GM12892 (cell line): ENCODE measurements around the gene PAX6.

ENCODE experiments used
- DNase-seq: peaks from one replicate; pipeline ENCODE4 v3.0.0; 2011; ENCODE audit not compliant: insufficient read length
- FAIRE-seq: peaks from 2 replicates; lab custom pipeline; 2011; peaks lifted over from hg19 to GRCh38; lab: Jason Lieb, UNC
- POLR2A ChIP-seq: IDR thresholded peaks from 2 replicates; pipeline ENCODE4 v1.6.1; 2011; ENCODE audit warnings: low read depth, low read length, control low read depth
- POLR2AphosphoS5 ChIP-seq: IDR thresholded peaks from 2 replicates; pipeline ENCODE4 v1.6.1; 2011; ENCODE audit warnings: low read depth, low read length, control low read depth
- TAF1 ChIP-seq: IDR thresholded peaks from 2 replicates; pipeline ENCODE4 v1.6.1; 2011; ENCODE audit warnings: low read depth, mild to moderate bottlenecking, control low read depth, low read length, borderline replicate concordance

The PAX6 gene

DNA sequence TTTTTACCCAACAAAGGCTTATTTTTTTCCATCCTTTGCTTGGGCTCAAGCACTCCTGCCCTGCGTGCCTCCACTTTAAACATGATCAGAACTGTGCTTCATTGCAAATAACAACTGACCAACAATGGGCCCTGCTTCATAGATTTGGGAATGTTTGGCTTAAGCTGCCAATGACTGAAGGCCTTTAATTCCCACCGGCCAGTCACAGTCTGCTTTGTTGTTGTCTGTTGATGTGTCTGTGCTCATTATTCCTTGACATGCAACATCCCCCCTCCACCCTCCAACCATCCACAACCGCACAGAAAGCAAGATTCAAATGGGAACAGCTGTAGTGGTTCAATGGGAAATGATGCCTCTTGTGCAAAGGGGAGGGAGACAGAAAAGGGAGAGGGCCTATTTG, 23.0 kb downstream of the PAX6 start:
- no peak for TF ChIP-seq POLR2AphosphoS5
- TF ChIP-seq TAF1, result no peak
- no peak for TF ChIP-seq POLR2A
- no peak for FAIRE-seq
- no peak for DNase-seq

DNA sequence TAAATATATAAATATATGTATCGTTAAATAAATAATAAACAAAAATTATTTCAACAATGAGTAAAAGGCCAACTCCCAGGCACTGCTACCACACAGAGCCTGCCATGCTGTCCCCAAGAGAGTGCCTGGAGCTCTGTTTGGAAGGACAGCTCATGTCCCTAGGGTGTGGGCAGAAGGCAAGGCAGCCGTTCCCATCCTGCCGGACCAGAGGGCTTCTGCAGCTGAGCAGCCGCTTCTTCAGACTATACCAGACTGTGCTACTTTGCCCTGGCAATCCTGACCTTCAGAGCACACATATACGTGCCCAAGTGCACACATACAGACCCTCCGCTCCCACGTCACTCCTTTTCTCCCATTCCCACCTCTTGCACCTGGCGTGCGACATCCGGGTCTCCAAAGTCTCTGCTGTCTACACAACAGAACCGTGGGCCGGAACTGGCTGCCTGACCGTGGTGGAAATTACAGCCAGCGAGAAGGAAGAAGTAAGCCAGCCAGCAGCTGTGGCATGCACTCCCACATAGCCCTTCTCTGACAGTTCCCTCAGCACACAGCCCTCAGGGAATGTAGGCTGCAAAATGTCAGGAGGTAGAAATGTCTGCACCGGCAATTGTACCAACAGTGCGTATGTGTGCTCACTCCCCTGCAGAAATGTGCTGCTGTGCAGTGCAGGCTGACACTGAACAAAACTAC, 24.0 kb downstream of the PAX6 start:
- peak; percentile 51 for FAIRE-seq
- DNase-seq, result no peak
- TF ChIP-seq TAF1 (no peak), POLR2A (no peak), POLR2AphosphoS5 (no peak)

DNA sequence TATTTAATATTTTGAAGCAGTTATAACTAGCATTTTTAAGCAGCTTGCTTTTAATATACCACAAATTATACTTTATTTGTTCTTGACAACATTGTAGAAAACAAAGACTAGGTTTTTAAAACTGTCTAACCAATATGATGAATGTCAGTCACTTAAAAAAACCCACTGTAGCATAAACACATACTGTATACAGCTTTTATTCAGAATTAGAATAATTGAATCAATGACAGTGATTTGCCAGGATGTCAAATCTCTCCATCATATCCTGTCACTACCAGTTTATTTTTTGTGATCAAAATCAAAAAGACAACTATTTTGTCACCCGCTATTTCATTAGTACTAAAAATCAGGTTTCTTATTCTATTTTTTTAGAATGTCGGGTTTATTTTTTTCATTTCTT, 26.5 kb downstream of the PAX6 start:
- FAIRE-seq (no peak), DNase-seq (no peak)
- TF ChIP-seq POLR2AphosphoS5, result no peak
- TF ChIP-seq TAF1, result no peak
- no peak for TF ChIP-seq POLR2A

DNA sequence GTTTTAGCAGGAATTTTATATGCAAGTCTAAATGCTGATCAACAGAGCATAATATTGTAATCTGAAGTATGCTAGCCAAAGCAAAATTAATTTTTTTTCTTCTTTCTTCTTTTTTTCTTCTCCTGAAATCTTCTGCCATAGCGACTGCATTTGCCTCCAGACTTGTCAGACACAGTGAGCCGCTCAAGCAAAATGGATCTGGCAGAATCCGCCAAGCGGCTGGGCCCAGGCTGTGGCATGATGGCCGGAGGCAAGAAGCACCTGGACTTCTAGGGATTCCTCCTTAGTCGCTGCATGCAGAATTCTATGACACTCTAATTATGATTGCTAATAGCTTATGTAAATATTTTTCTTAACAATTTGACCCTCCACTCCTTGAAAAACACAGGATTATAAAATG, 27.9 kb downstream of the PAX6 start:
- TF ChIP-seq TAF1 (no peak), POLR2A (no peak), POLR2AphosphoS5 (no peak)
- FAIRE-seq (no peak), DNase-seq (no peak)

DNA sequence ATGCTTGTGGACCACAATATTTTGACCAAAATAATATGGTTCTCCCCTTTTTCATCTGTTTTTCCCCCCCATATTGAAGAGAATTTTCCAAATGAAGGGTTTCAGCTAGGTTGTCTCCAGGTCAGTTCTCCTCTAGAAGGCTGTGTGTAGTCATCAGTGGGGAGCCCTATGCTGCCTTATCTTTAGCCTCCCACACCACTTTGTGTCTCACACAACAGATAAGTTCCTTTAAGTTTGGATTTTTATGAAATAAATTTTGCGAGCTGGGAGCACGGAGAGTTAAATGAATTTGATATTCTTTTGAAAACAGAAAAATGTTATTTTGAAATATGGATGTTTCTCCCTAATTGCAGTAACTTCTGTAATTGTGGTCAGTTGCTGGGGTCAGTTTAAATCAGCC, 28.9 kb downstream of the PAX6 start:
- FAIRE-seq (no peak), DNase-seq (no peak)
- TF ChIP-seq POLR2A, result no peak
- no peak for TF ChIP-seq POLR2AphosphoS5
- no peak for TF ChIP-seq TAF1

DNA sequence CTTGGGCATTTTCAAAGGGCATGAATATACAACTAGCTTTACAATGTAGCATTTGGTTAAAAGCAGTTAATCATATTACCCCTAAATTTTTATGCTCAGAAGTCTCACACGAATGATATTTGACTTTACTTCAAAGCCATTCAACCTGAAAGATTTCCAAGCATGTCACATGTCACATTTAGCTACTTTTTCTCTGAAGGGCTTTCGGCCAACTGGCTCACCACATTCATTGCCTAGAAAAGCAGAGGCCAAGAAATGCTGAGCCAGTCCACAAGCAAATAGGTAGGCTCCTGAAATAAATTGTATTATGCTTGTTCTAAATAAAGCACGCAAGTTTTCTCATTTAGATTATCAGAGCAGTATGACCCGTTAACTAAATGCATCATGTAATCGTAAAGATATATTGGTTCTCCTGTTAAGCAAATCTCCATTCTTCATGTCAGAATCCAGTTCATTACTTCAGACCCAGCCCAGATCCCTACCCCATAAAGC, 30.6 kb downstream of the PAX6 start:
- no peak for TF ChIP-seq TAF1
- TF ChIP-seq POLR2AphosphoS5, result no peak
- TF ChIP-seq POLR2A, result no peak
- no peak for FAIRE-seq
- no peak for DNase-seq

DNA sequence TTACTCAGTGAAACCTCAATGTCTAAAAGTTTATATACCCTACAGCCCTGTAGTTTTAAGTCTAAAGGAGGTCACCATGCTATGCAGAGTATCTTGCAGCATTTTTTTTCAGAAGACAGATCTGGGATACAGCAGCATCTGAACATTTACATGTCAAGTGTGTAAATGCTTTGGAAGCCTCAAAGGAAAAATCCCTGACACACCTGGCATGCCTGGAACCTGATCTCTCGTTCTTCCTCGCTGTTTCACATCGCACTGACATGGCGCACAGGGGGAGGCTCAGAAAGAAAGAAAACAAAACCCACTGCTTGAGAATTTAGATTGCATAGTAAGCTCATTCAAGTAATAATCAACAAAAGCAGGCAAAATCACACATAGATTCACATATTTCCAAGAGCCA, 31.0 kb downstream of the PAX6 start:
- DNase-seq, result no peak
- FAIRE-seq, result peak; percentile 48
- no peak for TF ChIP-seq POLR2AphosphoS5
- no peak for TF ChIP-seq TAF1
- no peak for TF ChIP-seq POLR2A

DNA sequence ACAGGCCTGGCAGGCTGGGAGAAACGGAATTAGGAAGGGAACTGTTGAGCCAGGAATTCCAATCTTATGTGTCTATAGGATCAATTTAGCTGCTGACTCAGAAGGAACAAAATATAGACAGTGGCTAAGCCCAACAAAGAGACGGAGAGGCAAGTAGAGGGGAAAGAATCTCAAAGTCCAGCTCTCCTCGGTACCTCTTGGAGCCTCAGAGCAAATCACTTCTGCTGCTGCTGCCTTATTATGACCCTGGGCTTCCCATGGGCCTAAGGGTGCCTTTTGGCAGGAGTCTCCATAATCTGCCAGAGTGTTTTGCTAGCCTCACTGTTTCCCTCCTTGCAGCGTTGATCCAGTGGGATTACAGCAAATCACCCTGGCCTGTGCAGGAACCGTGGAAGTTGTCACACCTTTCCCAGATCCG, 31.7 kb downstream of the PAX6 start:
- TF ChIP-seq TAF1 (no peak), POLR2AphosphoS5 (no peak), POLR2A (no peak)
- no peak for FAIRE-seq
- DNase-seq, result no peak

DNA sequence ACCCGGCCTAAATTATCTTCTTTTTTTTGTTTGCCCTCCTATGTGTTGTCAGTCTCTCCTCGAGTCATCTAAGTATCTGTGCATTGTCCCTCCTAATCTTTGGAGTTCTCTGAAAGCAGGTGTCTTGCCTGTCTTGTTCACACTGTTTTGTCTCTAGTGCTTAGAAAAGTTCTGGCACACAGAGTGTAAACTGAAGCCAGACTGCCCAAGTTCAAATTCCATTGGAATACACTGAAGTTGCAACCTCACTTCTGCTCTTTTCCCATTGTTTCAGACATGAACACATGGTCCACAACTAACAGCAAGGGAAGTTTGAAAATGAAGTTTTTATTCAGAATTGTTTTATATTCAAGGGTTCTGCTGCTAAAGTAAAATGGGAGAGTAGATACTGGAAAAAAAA, 38.7 kb downstream of the PAX6 start:
- no peak for DNase-seq
- TF ChIP-seq TAF1 (no peak), POLR2AphosphoS5 (no peak), POLR2A (no peak)
- FAIRE-seq, result no peak

DNA sequence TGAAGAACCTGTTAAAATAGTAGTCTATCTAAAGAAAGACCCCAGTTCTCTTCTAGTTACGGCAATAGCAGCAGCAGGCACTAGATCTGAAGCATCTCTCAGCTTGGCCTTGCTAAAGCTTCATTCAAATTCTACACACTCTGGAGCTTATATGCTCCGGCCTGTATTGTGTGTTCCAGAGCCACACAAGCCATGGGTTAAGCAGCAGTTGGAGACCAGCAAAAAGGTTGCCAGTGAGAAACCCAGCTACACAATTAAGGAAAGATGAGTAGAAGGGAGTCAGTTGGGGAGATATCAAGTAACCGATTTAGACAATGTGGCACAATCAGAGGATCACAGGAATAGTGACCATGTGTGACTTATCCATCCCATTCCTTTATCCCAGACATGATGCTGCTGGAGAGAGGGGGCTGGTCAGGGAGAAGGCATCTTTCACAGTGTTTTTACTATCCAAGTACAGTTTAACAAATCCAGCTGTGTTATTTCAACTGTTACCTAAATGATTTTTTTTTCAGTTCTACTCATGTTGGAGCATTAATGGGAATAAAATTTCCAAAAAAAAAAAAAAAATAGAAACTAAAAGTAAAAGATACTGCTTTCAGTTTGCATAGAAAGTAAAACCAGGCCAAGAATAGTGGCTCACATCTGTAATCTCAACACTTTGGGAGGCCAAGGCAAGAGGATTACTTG, 41.0 kb downstream of the PAX6 start:
- TF ChIP-seq POLR2A (no peak), TAF1 (no peak), POLR2AphosphoS5 (no peak)
- no peak for FAIRE-seq
- no peak for DNase-seq

DNA sequence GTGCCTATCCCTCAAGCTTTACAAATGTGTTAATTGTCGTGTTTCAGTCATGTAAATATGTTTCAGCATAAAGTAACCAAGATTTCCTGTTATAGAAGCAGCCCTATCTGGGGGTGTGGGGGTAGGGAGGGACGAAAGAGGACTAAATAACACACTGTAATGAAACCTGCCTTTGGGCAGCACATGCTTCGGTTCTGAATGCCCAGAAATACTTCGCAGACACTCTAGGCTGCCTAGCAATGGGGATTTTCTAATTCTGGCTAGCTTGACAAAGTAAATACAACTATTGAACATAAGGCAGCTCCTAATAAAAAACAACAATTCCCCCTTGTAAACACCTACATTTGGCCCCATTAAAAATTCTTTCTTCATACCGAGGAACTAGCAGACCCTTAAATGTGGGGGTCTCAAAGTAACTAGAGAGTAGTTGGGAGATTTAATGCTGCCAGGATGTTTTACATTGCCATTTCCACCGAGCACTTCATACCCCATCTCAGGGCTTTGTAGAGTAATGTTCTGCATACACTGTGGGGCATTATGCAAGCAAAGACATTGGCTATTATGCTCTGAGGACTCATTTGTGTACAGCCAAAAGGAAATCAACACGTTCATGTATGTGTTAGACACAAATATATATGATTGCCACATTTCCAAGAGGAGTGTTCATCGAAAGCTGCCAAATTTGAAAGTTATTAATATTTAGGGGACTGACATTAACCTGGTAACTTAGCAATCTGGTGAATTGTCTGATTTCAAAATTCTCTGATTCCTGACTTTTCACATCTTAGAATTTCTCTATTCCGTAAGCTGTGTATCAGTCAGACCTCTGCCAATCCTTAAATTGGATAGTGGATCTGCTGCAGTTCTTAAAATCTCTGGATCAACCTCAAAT, 42.1 kb downstream of the PAX6 start:
- FAIRE-seq (peak; percentile 30), DNase-seq (no peak)
- TF ChIP-seq TAF1 (no peak), POLR2A (no peak), POLR2AphosphoS5 (no peak)

DNA sequence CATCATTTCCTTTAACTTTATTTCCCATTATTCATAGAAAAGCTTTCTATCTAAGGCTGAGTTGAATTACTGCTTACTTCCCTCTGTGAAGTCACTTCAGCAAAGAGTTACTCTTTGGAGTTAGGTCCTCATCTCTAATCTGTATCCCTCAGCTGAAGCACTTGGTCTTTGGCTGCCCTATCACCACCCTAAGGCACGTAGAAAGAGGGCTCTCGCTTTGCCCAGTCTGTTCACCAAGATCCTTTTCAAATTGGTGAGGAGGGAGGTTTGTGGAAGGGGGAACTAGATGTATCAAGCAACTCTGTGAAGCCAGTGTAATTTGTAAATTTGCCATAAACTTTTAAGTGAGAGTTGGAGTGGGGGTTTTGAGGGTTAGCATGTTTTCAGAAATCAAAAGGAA, 43.4 kb downstream of the PAX6 start:
- FAIRE-seq (no peak), DNase-seq (no peak)
- TF ChIP-seq POLR2A (no peak), TAF1 (no peak), POLR2AphosphoS5 (no peak)
